Astrocyte (in vitro differentiated cells and primary cell): ENCODE data around the gene JAG2. TPM values are rescaled to one million over a fixed set of nuclear protein-coding genes. Genes with fewer than 3 reads are reported as not detected.

ENCODE experiments used
- DNase-seq: peaks from one replicate; pipeline ENCODE4 v3.0.0-alpha.2; 2010; ENCODE audit warnings: low read depth
- FAIRE-seq: peaks from 2 replicates; lab custom pipeline; 2011; peaks lifted over from hg19 to GRCh38; lab: Jason Lieb, UNC
- H2AFZ ChIP-seq: 2 replicates; pipeline ENCODE4 v1.6.0; 2012; ENCODE audit warnings: low read depth, low read length, inconsistent platforms
- H3K27ac ChIP-seq: 2 replicates; pipeline ENCODE4 v1.5.1; 2011; ENCODE audit warnings: low read depth, low read length, inconsistent platforms
- H3K27me3 ChIP-seq: 2 replicates; pipeline ENCODE4 v1.6.0; 2011; ENCODE audit warnings: low read length, inconsistent platforms; ENCODE audit not compliant: insufficient read depth
- H3K36me3 ChIP-seq: 2 replicates; pipeline ENCODE4 v1.5.1; 2011; ENCODE audit warnings: low read length, inconsistent platforms; ENCODE audit not compliant: insufficient read depth
- H3K4me1 ChIP-seq: 2 replicates; pipeline ENCODE4 v1.5.1; 2011; ENCODE audit warnings: low read length, inconsistent platforms; ENCODE audit not compliant: insufficient read depth
- H3K4me2 ChIP-seq: 2 replicates; pipeline ENCODE4 v1.6.0; 2012; ENCODE audit warnings: low read length, inconsistent platforms
- H3K4me3 ChIP-seq: 2 replicates; pipeline ENCODE4 v1.5.1; 2011; ENCODE audit warnings: low read depth, mild to moderate bottlenecking, low read length, inconsistent platforms; ENCODE audit not compliant: insufficient read depth
- H3K79me2 ChIP-seq: 2 replicates; pipeline ENCODE4 v1.6.0; 2012; ENCODE audit warnings: mild to moderate bottlenecking, low read length, inconsistent platforms; ENCODE audit not compliant: insufficient read depth
- H3K9ac ChIP-seq: 2 replicates; pipeline ENCODE4 v1.6.0; 2012; ENCODE audit warnings: mild to moderate bottlenecking, low read length, inconsistent platforms
- H3K9me3 ChIP-seq: 2 replicates; pipeline ENCODE4 v1.5.1; 2012; ENCODE audit warnings: low read depth, mild to moderate bottlenecking, low read length, inconsistent platforms; ENCODE audit not compliant: insufficient read depth
- H4K20me1 ChIP-seq: 2 replicates; pipeline ENCODE4 v1.6.0; 2012; ENCODE audit warnings: low read length, inconsistent platforms; ENCODE audit not compliant: insufficient read depth
- H3K27ac Mint-ChIP-seq: one replicate; pipeline ENCODE4 v1.8.0; 2021; ENCODE audit warnings: mild to moderate bottlenecking, mixed read lengths; ENCODE audit not compliant: unreplicated experiment
- H3K27me3 Mint-ChIP-seq: one replicate; pipeline ENCODE4 v1.8.0; 2021; ENCODE audit warnings: low read depth, mixed read lengths; ENCODE audit not compliant: unreplicated experiment
- H3K36me3 Mint-ChIP-seq: one replicate; pipeline ENCODE4 v1.8.0; 2021; ENCODE audit warnings: low read depth, mixed read lengths; ENCODE audit not compliant: unreplicated experiment
- H3K4me1 Mint-ChIP-seq: one replicate; pipeline ENCODE4 v1.8.0; 2021; ENCODE audit warnings: low read depth, mixed read lengths; ENCODE audit not compliant: unreplicated experiment
- H3K4me3 Mint-ChIP-seq: one replicate; pipeline ENCODE4 v1.8.0; 2021; ENCODE audit warnings: mild to moderate bottlenecking, moderate library complexity, mixed read lengths; ENCODE audit not compliant: unreplicated experiment
- H3K9me3 Mint-ChIP-seq: one replicate; pipeline ENCODE4 v1.8.0; 2021; ENCODE audit warnings: mild to moderate bottlenecking, mixed read lengths; ENCODE audit not compliant: unreplicated experiment
- CTCF ChIP-seq: IDR thresholded peaks from 2 replicates; pipeline ENCODE4 v1.5.1; 2011; ENCODE audit warnings: low read depth, mild to moderate bottlenecking, inconsistent platforms, low read length, moderate library complexity; ENCODE audit not compliant: insufficient read depth
- EZH2 ChIP-seq: IDR thresholded peaks from 2 replicates; pipeline ENCODE4 v1.6.1; 2012; ENCODE audit warnings: mild to moderate bottlenecking, low read length, inconsistent platforms; ENCODE audit not compliant: insufficient read depth
- total RNA-seq: library from RNA; stranded (reverse); gene quantifications from 2 replicates; pipeline ENCODE4 v1.2.1, GENCODE V29; 2021

JAG2 gene
- total RNA-seq, 1 donor from 2014 or later: 6.6 TPM

- Histone ChIP-seq H3K36me3 (no peaks in the 10 kb centered on the region), H4K20me1 (peaks cover 11% of the 10 kb centered on the region), H3K79me2 (no peaks in the 10 kb centered on the region), H3K4me3 (no peak overlapping the region), H3K9me3 (peaks cover 5% of the 10 kb centered on the region), H3K27ac (no peak overlapping the region), H3K4me1 (no peaks in the 10 kb centered on the region), H3K9ac (no peak overlapping the region), H3K4me2 (no peak overlapping the region), H2AFZ (no peak overlapping the region), H3K27me3 (peaks cover 5% of the 10 kb centered on the region)
- H3K9me3 Mint-ChIP-seq: peaks cover 8% of the 10 kb centered on the region
- peaks cover 46% of the 10 kb centered on the region for H3K27me3 Mint-ChIP-seq
- H3K36me3 Mint-ChIP-seq: peaks cover 1% of the 10 kb centered on the region
- DNase-seq: no peak
- H3K4me1 Mint-ChIP-seq: no peaks in the 10 kb centered on the region
- FAIRE-seq: no peak
- no peak overlapping the region for H3K4me3 Mint-ChIP-seq
- no peak overlapping the region for H3K27ac Mint-ChIP-seq
- TF ChIP-seq EZH2 (no peak), CTCF (no peak)
Measured at GRCh38 chr14:105184461-105184860, 15.9 kb upstream of the JAG2 start.

- DNase-seq: no peak
- H3K27ac ChIP-seq: no peak overlapping the region
- H4K20me1 ChIP-seq: peaks cover 12% of the 10 kb centered on the region
- H2AFZ ChIP-seq: no peak overlapping the region
- no peak for FAIRE-seq
- no peak overlapping the region for H3K9ac ChIP-seq
- no peaks in the 10 kb centered on the region for H3K79me2 ChIP-seq
- Mint-ChIP-seq H3K27ac (no peak overlapping the region), H3K4me3 (peak overlapping the region; percentile 73), H3K9me3 (peaks cover 3% of the 10 kb centered on the region), H3K27me3 (peaks cover 40% of the 10 kb centered on the region), H3K36me3 (no peaks in the 10 kb centered on the region), H3K4me1 (no peaks in the 10 kb centered on the region)
- no peaks in the 10 kb centered on the region for H3K4me1 ChIP-seq
- H3K4me2 ChIP-seq: no peak overlapping the region
- TF ChIP-seq EZH2 (no peak), CTCF (no peak)
- H3K4me3 ChIP-seq: no peak overlapping the region
- H3K27me3 ChIP-seq: peaks cover 5% of the 10 kb centered on the region
- no peaks in the 10 kb centered on the region for H3K9me3 ChIP-seq
- no peaks in the 10 kb centered on the region for H3K36me3 ChIP-seq
Measured at GRCh38 chr14:105182296-105183020, 13.9 kb upstream of the JAG2 start.

GRCh38 chr14:105181549-105182295, 13.1 kb upstream of the JAG2 start:
- H3K9me3 Mint-ChIP-seq: peaks cover 3% of the 10 kb centered on the region
- no peak overlapping the region for H3K4me3 ChIP-seq
- no peaks in the 10 kb centered on the region for H3K4me1 ChIP-seq
- H3K27me3 Mint-ChIP-seq: peaks cover 41% of the 10 kb centered on the region
- no peaks in the 10 kb centered on the region for H3K9me3 ChIP-seq
- no peaks in the 10 kb centered on the region for H3K79me2 ChIP-seq
- H3K9ac ChIP-seq: no peak overlapping the region
- H2AFZ ChIP-seq: no peak overlapping the region
- no peak overlapping the region for H3K27ac ChIP-seq
- no peaks in the 10 kb centered on the region for H3K4me1 Mint-ChIP-seq
- no peaks in the 10 kb centered on the region for H3K36me3 ChIP-seq
- H3K4me2 ChIP-seq: peak overlapping the region; percentile 84
- FAIRE-seq (no peak), DNase-seq (no peak)
- TF ChIP-seq CTCF (no peak), EZH2 (no peak)
- peak overlapping the region; percentile 73 for H3K4me3 Mint-ChIP-seq
- H3K27me3 ChIP-seq: peaks cover 5% of the 10 kb centered on the region
- peaks cover 12% of the 10 kb centered on the region for H4K20me1 ChIP-seq
- no peaks in the 10 kb centered on the region for H3K36me3 Mint-ChIP-seq
- no peak overlapping the region for H3K27ac Mint-ChIP-seq
